ENCODE results near the gene ITIH4. TPM values are rescaled to one million over a fixed set of nuclear protein-coding genes. Genes with fewer than 3 reads are reported as not detected.

The ITIH4 gene
- total RNA-seq, 1 donor from 2014 or later, result 0.26 TPM

GRCh38 chr3:52845157-52845556, 14.7 kb upstream of the ITIH4 start:
- H3K36me3 ChIP-seq (ENCODE audit: control insufficient read depth, insufficient read depth, low read length), result peaks cover 7% of the 10 kb centered on the region
- TF ChIP-seq CTCF (IDR thresholded peaks at IDR 0.05; ENCODE audit: insufficient read depth, low read length, severe bottlenecking), result no peak
- no peak for FAIRE-seq
- H3K27me3 ChIP-seq (ENCODE audit: control insufficient read depth, insufficient read depth, low read length), result no peaks in the 10 kb centered on the region
- no peak for DNase-seq (ENCODE audit: low read depth)
- H3K4me3 ChIP-seq (ENCODE audit: low read depth, low read length), result no peak overlapping the region

- no peak for DNase-seq (ENCODE audit: low read depth)
- FAIRE-seq, result no peak
- Histone ChIP-seq H3K4me3 (ENCODE audit: low read depth, low read length) (no peak overlapping the region), H3K36me3 (ENCODE audit: control insufficient read depth, insufficient read depth, low read length) (peaks cover 7% of the 10 kb centered on the region), H3K27me3 (ENCODE audit: control insufficient read depth, insufficient read depth, low read length) (no peaks in the 10 kb centered on the region)
- no peak for TF ChIP-seq CTCF (IDR thresholded peaks at IDR 0.05; ENCODE audit: insufficient read depth, low read length, severe bottlenecking)
Observed at GRCh38 chr3:52844290-52844975, 14.0 kb upstream of the ITIH4 start.

GRCh38 chr3:52843881-52844280, 13.4 kb upstream of the ITIH4 start:
- TF ChIP-seq CTCF (IDR thresholded peaks at IDR 0.05; ENCODE audit: insufficient read depth, low read length, severe bottlenecking), result no peak
- no peak for DNase-seq (ENCODE audit: low read depth)
- no peak overlapping the region for H3K4me3 ChIP-seq (ENCODE audit: low read depth, low read length)
- no peaks in the 10 kb centered on the region for H3K27me3 ChIP-seq (ENCODE audit: control insufficient read depth, insufficient read depth, low read length)
- H3K36me3 ChIP-seq (ENCODE audit: control insufficient read depth, insufficient read depth, low read length), result peaks cover 7% of the 10 kb centered on the region
- FAIRE-seq, result no peak

GRCh38 chr3:52843108-52843865, 12.8 kb upstream of the ITIH4 start:
- DNase-seq (ENCODE audit: low read depth) (peak; percentile 20), FAIRE-seq (no peak)
- no peak for TF ChIP-seq CTCF (IDR thresholded peaks at IDR 0.05; ENCODE audit: insufficient read depth, low read length, severe bottlenecking)
- H3K36me3 ChIP-seq (ENCODE audit: control insufficient read depth, insufficient read depth, low read length), result peaks cover 7% of the 10 kb centered on the region
- H3K27me3 ChIP-seq (ENCODE audit: control insufficient read depth, insufficient read depth, low read length), result no peaks in the 10 kb centered on the region
- no peak overlapping the region for H3K4me3 ChIP-seq (ENCODE audit: low read depth, low read length)

- TF ChIP-seq CTCF (IDR thresholded peaks at IDR 0.05; ENCODE audit: insufficient read depth, low read length, severe bottlenecking), result no peak
- FAIRE-seq (no peak), DNase-seq (ENCODE audit: low read depth) (no peak)
- Histone ChIP-seq H3K4me3 (ENCODE audit: low read depth, low read length) (no peak overlapping the region), H3K36me3 (ENCODE audit: control insufficient read depth, insufficient read depth, low read length) (peaks cover 7% of the 10 kb centered on the region), H3K27me3 (ENCODE audit: control insufficient read depth, insufficient read depth, low read length) (no peaks in the 10 kb centered on the region)
Observed at GRCh38 chr3:52842424-52842823, 12.0 kb upstream of the ITIH4 start.
